Hepatocyte (in vitro differentiated cells): ENCODE results near the gene BMP7. TPM values are rescaled to one million over a fixed set of nuclear protein-coding genes. Genes with fewer than 3 reads are reported as not detected.

Experiments used
- DNase-seq: peaks from one replicate; pipeline ENCODE4 v3.0.0-alpha.2; 2016; ENCODE audit warnings: low spot score
- H2AFZ ChIP-seq: fragments of 200-600 bp; sonication (generic); 2 replicates; pipeline ENCODE4 v1.6.0; 2016; ENCODE audit warnings: antibody characterized with exemption, mild to moderate bottlenecking
- H3K27ac ChIP-seq: fragments of 200-600 bp; sonication (generic); 2 replicates; pipeline ENCODE4 v1.5.1; 2016; ENCODE audit warnings: mild to moderate bottlenecking
- H3K27me3 ChIP-seq: fragments of 200-600 bp; sonication (generic); 2 replicates; pipeline ENCODE4 v1.6.1; 2016
- H3K36me3 ChIP-seq: fragments of 200-600 bp; sonication (generic); replicated peaks from 2 replicates; pipeline ENCODE4 v1.5.1; 2016; ENCODE audit warnings: low read depth; ENCODE audit not compliant: insufficient read depth
- H3K4me1 ChIP-seq: fragments of 200-600 bp; sonication (generic); 2 replicates; pipeline ENCODE4 v1.5.1; 2016; ENCODE audit warnings: mild to moderate bottlenecking, moderate library complexity; ENCODE audit not compliant: insufficient read depth
- H3K4me2 ChIP-seq: fragments of 200-600 bp; sonication (generic); 2 replicates; pipeline ENCODE4 v1.6.0; 2016
- H3K4me3 ChIP-seq: fragments of 200-600 bp; sonication (generic); 2 replicates; pipeline ENCODE4 v1.5.1; 2016; ENCODE audit warnings: mild to moderate bottlenecking
- H3K79me2 ChIP-seq: fragments of 200-600 bp; sonication (generic); 2 replicates; pipeline ENCODE4 v1.6.0; 2017; ENCODE audit warnings: mild to moderate bottlenecking
- H3K9me2 ChIP-seq: fragments of 200-600 bp; sonication (generic); replicated peaks from 2 replicates; pipeline ENCODE4 v1.6.0; 2017; ENCODE audit warnings: mild to moderate bottlenecking; ENCODE audit not compliant: insufficient read depth
- H3K9me3 ChIP-seq: fragments of 200-600 bp; sonication (generic); 2 replicates; pipeline ENCODE4 v1.5.1; 2016; ENCODE audit warnings: low read depth, mild to moderate bottlenecking
- H4K20me1 ChIP-seq: fragments of 200-600 bp; sonication (generic); 2 replicates; pipeline ENCODE4 v1.6.0; 2016; ENCODE audit warnings: mild to moderate bottlenecking; ENCODE audit not compliant: insufficient read depth, poor library complexity, severe bottlenecking
- CTCF ChIP-seq: fragments of 200-600 bp; sonication (generic); IDR thresholded peaks from 2 replicates; pipeline ENCODE4 v1.5.1; 2016; ENCODE audit warnings: antibody characterized with exemption, mild to moderate bottlenecking; ENCODE audit not compliant: poor library complexity
- EZH2 ChIP-seq: fragments of 200-600 bp; sonication (generic); IDR thresholded peaks from 2 replicates; pipeline ENCODE4 v1.6.1; 2016; ENCODE audit warnings: antibody characterized with exemption, mild to moderate bottlenecking, borderline replicate concordance
- EZH2phosphoT487 ChIP-seq: fragments of 200-600 bp; sonication (generic); IDR thresholded peaks from one replicate; pipeline ENCODE4 v1.6.1; 2018; ENCODE audit warnings: antibody characterized with exemption, mild to moderate bottlenecking, low read depth, moderate library complexity; ENCODE audit not compliant: unreplicated experiment, severe bottlenecking
- WGBS: methylation state at CpG from one replicate; pipeline ENCODE4 v1.1.6; 2016; ENCODE audit warnings: low lambda C conversion rate; ENCODE audit errors: missing lambda C conversion rate; 5-methylcytosine and 5-hydroxymethylcytosine counted together
- polyA plus RNA-seq: library from polyadenylated mRNA; unstranded; fragments of >200 nt; fragmentation: Nextera tagmentation; extraction: Ambion mirVana; gene quantifications from 2 replicates; pipeline ENCODE4 v1.2.1, GENCODE V29; 2016
- total RNA-seq: library from RNA; depleted of rRNA; stranded (reverse); fragments of >200 nt; gene quantifications from 2 replicates; pipeline ENCODE4 v1.2.3, GENCODE V29; 2014

BMP7 gene
- total and polyA plus RNA-seq, 2 experiments from 2014 or later: 9.1 to 14.8 TPM

GRCh38 chr20:57230247-57230646 lies 36.2 kb downstream of the BMP7 start:
- H4K20me1 ChIP-seq: no peaks in the 10 kb centered on the region
- no peaks in the 10 kb centered on the region for H3K9me2 ChIP-seq
- H3K27ac ChIP-seq: no peak overlapping the region
- 83% methylated on average over 8 of the region's 8 CpGs for WGBS
- H3K4me3 ChIP-seq: no peak overlapping the region
- no peaks in the 10 kb centered on the region for H3K36me3 ChIP-seq
- H2AFZ ChIP-seq: no peak overlapping the region
- H3K4me2 ChIP-seq: no peak overlapping the region
- no peak for DNase-seq
- no peaks in the 10 kb centered on the region for H3K4me1 ChIP-seq
- H3K79me2 ChIP-seq: peaks cover 11% of the 10 kb centered on the region
- H3K27me3 ChIP-seq: no peaks in the 10 kb centered on the region
- no peaks in the 10 kb centered on the region for H3K9me3 ChIP-seq
- TF ChIP-seq CTCF (no peak), EZH2phosphoT487 (no peak), EZH2 (no peak)

- Histone ChIP-seq H3K4me1 (peaks cover 2% of the 10 kb centered on the region), H3K4me2 (no peak overlapping the region), H3K79me2 (peaks cover 11% of the 10 kb centered on the region), H4K20me1 (no peaks in the 10 kb centered on the region), H3K4me3 (no peak overlapping the region), H3K9me3 (no peaks in the 10 kb centered on the region), H2AFZ (no peak overlapping the region), H3K27me3 (no peaks in the 10 kb centered on the region), H3K9me2 (no peaks in the 10 kb centered on the region), H3K36me3 (no peaks in the 10 kb centered on the region), H3K27ac (no peak overlapping the region)
- DNase-seq: no peak
- WGBS: 70% methylated on average over 4 of the region's 4 CpGs
- TF ChIP-seq EZH2: no peak
- no peak for TF ChIP-seq EZH2phosphoT487
- TF ChIP-seq CTCF: no peak
These were observed 37.0 kb downstream of the BMP7 start for GRCh38 chr20:57229490-57229889.

GRCh38 chr20:57225830-57226229 lies 40.6 kb downstream of the BMP7 start:
- Histone ChIP-seq H3K4me3 (no peak overlapping the region), H3K4me1 (peaks cover 13% of the 10 kb centered on the region), H3K9me3 (no peaks in the 10 kb centered on the region), H3K79me2 (peaks cover 2% of the 10 kb centered on the region), H3K9me2 (no peaks in the 10 kb centered on the region), H2AFZ (no peak overlapping the region), H3K36me3 (no peaks in the 10 kb centered on the region), H3K4me2 (no peak overlapping the region), H4K20me1 (no peaks in the 10 kb centered on the region), H3K27me3 (no peaks in the 10 kb centered on the region), H3K27ac (no peak overlapping the region)
- no peak for DNase-seq
- no peak for TF ChIP-seq CTCF
- TF ChIP-seq EZH2: no peak
- no peak for TF ChIP-seq EZH2phosphoT487
- 93% methylated on average over 7 of the region's 7 CpGs for WGBS

GRCh38 chr20:57225197-57225733 lies 41.2 kb downstream of the BMP7 start:
- Histone ChIP-seq H3K9me2 (no peaks in the 10 kb centered on the region), H3K4me1 (peaks cover 13% of the 10 kb centered on the region), H2AFZ (no peak overlapping the region), H3K9me3 (no peaks in the 10 kb centered on the region), H3K79me2 (no peaks in the 10 kb centered on the region), H4K20me1 (no peaks in the 10 kb centered on the region), H3K4me2 (no peak overlapping the region), H3K27me3 (no peaks in the 10 kb centered on the region), H3K36me3 (no peaks in the 10 kb centered on the region), H3K27ac (no peak overlapping the region), H3K4me3 (no peak overlapping the region)
- WGBS: 81% methylated on average over 4 of the region's 4 CpGs
- TF ChIP-seq EZH2phosphoT487 (no peak), CTCF (no peak), EZH2 (no peak)
- no peak for DNase-seq
